Endodermal cell (in vitro differentiated cells): ENCODE measurements around the gene C1QC. TPM values are rescaled to one million over a fixed set of nuclear protein-coding genes. Genes with fewer than 3 reads are reported as not detected.

Source experiments
- DNase-seq: peaks from one replicate; pipeline ENCODE4 v3.0.0-alpha.2; 2017
- H3K27ac ChIP-seq: 2 replicates; pipeline ENCODE4 v1.5.1; 2013; ENCODE audit warnings: mild to moderate bottlenecking, low read depth, low read length, moderate library complexity
- H3K27me3 ChIP-seq: 2 replicates; pipeline ENCODE4 v1.6.1; 2013; ENCODE audit warnings: mild to moderate bottlenecking, low read length, moderate library complexity; ENCODE audit not compliant: insufficient read depth, control insufficient read depth, poor library complexity, severe bottlenecking
- H3K36me3 ChIP-seq: 2 replicates; pipeline ENCODE4 v1.7.0; 2013; ENCODE audit warnings: mild to moderate bottlenecking, low read length, moderate library complexity; ENCODE audit not compliant: control insufficient read depth, insufficient read depth
- H3K4me1 ChIP-seq: one replicate; pipeline ENCODE4 v1.7.0; 2013; ENCODE audit warnings: low read length; ENCODE audit not compliant: control insufficient read depth, insufficient read depth
- H3K4me3 ChIP-seq: 2 replicates; pipeline ENCODE4 v1.5.1; 2013; ENCODE audit warnings: mild to moderate bottlenecking, low read length, moderate library complexity
- H3K9ac ChIP-seq: 2 replicates; pipeline ENCODE4 v1.6.1; 2013; ENCODE audit warnings: mild to moderate bottlenecking, low read length, moderate library complexity; ENCODE audit not compliant: poor library complexity, severe bottlenecking; ENCODE audit errors: extremely low read depth
- H3K9me3 ChIP-seq: 2 replicates; pipeline ENCODE4 v1.6.1; 2013; ENCODE audit warnings: mild to moderate bottlenecking, low read length, moderate library complexity; ENCODE audit not compliant: control insufficient read depth
- H3K27ac Mint-ChIP-seq: 2 replicates; pipeline ENCODE4 v1.8.0; 2020; ENCODE audit warnings: mixed read lengths
- H3K27me3 Mint-ChIP-seq: 2 replicates; pipeline ENCODE4 v1.8.0; 2021; ENCODE audit warnings: mild to moderate bottlenecking, mixed read lengths; ENCODE audit not compliant: insufficient read depth
- H3K36me3 Mint-ChIP-seq: 2 replicates; pipeline ENCODE4 v1.8.0; 2020; ENCODE audit warnings: low read depth, mixed read lengths
- H3K4me1 Mint-ChIP-seq: 2 replicates; pipeline ENCODE4 v1.8.0; 2020; ENCODE audit warnings: mixed read lengths
- H3K4me3 Mint-ChIP-seq: 2 replicates; pipeline ENCODE4 v1.8.0; 2020; ENCODE audit warnings: mild to moderate bottlenecking, moderate library complexity, mixed read lengths
- H3K9me3 Mint-ChIP-seq: 2 replicates; pipeline ENCODE4 v1.8.0; 2020; ENCODE audit warnings: mild to moderate bottlenecking, mixed read lengths
- CTCF ChIP-seq: fragments of 200-600 bp; sonication (generic); conservative IDR thresholded peaks from 2 replicates; pipeline ENCODE4 v1.5.0; 2021; ENCODE audit warnings: antibody characterized with exemption, mild to moderate bottlenecking
- WGBS, 2 experiments: methylation state at CpG; one replicate each; pipeline versions ENCODE4 v1.1.5 to v1.1.7; 2013; ENCODE audit warnings: missing lambda C conversion rate in 2 of 2, mixed read lengths in 1 of 2; ENCODE audit not compliant: insufficient coverage in 1 of 2, insufficient read length in 1 of 2; 5-methylcytosine and 5-hydroxymethylcytosine counted together
- total RNA-seq, 2 donors: library from RNA; stranded (reverse); fragmentation: NEBNext Ultra II Directional in 1 of 2; extraction: Animal tissue kit (Norgen Biotek cat#: 25700) in 1 of 2; gene quantifications; 2 replicates in 1 of 2; 3 replicates in 1 of 2; pipeline ENCODE4 v1.2.1, GENCODE V29; 2021

C1QC gene
- total RNA-seq, 2 donors from 2014 or later: not detected

- H3K27me3 Mint-ChIP-seq: peaks cover 11% of the 10 kb centered on the region
- 84 to 88% methylated on average over 2 of the region's 2 CpGs for WGBS, 2 experiments
Observed at GRCh38 chr1:22615886-22616285, 27.5 kb upstream of the C1QC start.

GRCh38 chr1:22616571-22616970 lies 26.9 kb upstream of the C1QC start:
- no peak overlapping the region for H3K27ac Mint-ChIP-seq
- H3K36me3 Mint-ChIP-seq: no peaks in the 10 kb centered on the region
- Histone ChIP-seq H3K9me3 (no peaks in the 10 kb centered on the region), H3K9ac (no peak overlapping the region), H3K4me1 (no peaks in the 10 kb centered on the region), H3K27me3 (peaks cover 3% of the 10 kb centered on the region), H3K36me3 (no peaks in the 10 kb centered on the region), H3K27ac (no peak overlapping the region), H3K4me3 (no peak overlapping the region)
- H3K27me3 Mint-ChIP-seq: peaks cover 10% of the 10 kb centered on the region
- H3K4me3 Mint-ChIP-seq: no peak overlapping the region
- WGBS, 2 experiments: 73 to 81% methylated on average over 4 to 11 of the region's 11 CpGs
- TF ChIP-seq CTCF: no peak
- DNase-seq: no peak
- no peaks in the 10 kb centered on the region for H3K4me1 Mint-ChIP-seq
- no peaks in the 10 kb centered on the region for H3K9me3 Mint-ChIP-seq

More at GRCh38 chr1:22615886-22616285, 27.5 kb upstream of the C1QC start:
- Histone ChIP-seq H3K27ac (no peak overlapping the region), H3K4me1 (no peaks in the 10 kb centered on the region), H3K9me3 (no peaks in the 10 kb centered on the region), H3K36me3 (no peaks in the 10 kb centered on the region), H3K4me3 (no peak overlapping the region), H3K9ac (no peak overlapping the region), H3K27me3 (peaks cover 10% of the 10 kb centered on the region)
- Mint-ChIP-seq H3K27ac (no peak overlapping the region), H3K4me1 (no peaks in the 10 kb centered on the region), H3K4me3 (no peak overlapping the region), H3K36me3 (no peaks in the 10 kb centered on the region), H3K9me3 (no peaks in the 10 kb centered on the region)
- no peak for DNase-seq
- TF ChIP-seq CTCF: no peak

GRCh38 chr1:22618056-22618455 lies 25.4 kb upstream of the C1QC start:
- no peak overlapping the region for H3K27ac ChIP-seq
- H3K36me3 ChIP-seq: no peaks in the 10 kb centered on the region
- peaks cover 7% of the 10 kb centered on the region for H3K27me3 Mint-ChIP-seq
- WGBS, 2 experiments: 62 to 77% methylated on average over 3 to 16 of the region's 16 CpGs
- no peaks in the 10 kb centered on the region for H3K4me1 ChIP-seq
- TF ChIP-seq CTCF: no peak
- no peaks in the 10 kb centered on the region for H3K36me3 Mint-ChIP-seq
- H3K27me3 ChIP-seq: no peaks in the 10 kb centered on the region
- no peak overlapping the region for H3K4me3 Mint-ChIP-seq
- no peak overlapping the region for H3K9ac ChIP-seq
- no peak overlapping the region for H3K27ac Mint-ChIP-seq
- H3K9me3 Mint-ChIP-seq: no peaks in the 10 kb centered on the region
- no peaks in the 10 kb centered on the region for H3K4me1 Mint-ChIP-seq
- H3K9me3 ChIP-seq: no peaks in the 10 kb centered on the region
- H3K4me3 ChIP-seq: no peak overlapping the region
- DNase-seq: no peak
